ENCODE measurements around the gene DDB1. TPM values are rescaled to one million over a fixed set of nuclear protein-coding genes. Genes with fewer than 3 reads are reported as not detected.

Gene DDB1
- total RNA-seq, 1 experiment from 2014 or later = 302 TPM

GRCh38 chr11:61273178-61274078 is 59.5 kb downstream of the DDB1 start:
- H3K27ac ChIP-seq = no peak overlapping the region
- no peaks in the 10 kb centered on the region; the same call in none of the 2 replicates for H4K20me1 ChIP-seq (ENCODE audit: insufficient read depth)
- H3K79me2 ChIP-seq (ENCODE audit: low read depth) = no peaks in the 10 kb centered on the region
- H3F3A ChIP-seq (ENCODE audit: insufficient read depth, low read depth) = peaks cover 8% of the 10 kb centered on the region; the same call in 1 of the 2 replicates
- H3K9me3 ChIP-seq (ENCODE audit: insufficient read depth, low read depth) = no peaks in the 10 kb centered on the region
- H2AFZ ChIP-seq = no peak overlapping the region
- no peaks in the 10 kb centered on the region for H3K36me3 ChIP-seq (ENCODE audit: low read depth)
- H3K4me2 ChIP-seq = no peak overlapping the region
- no peak for TF ChIP-seq EZH2 (IDR thresholded peaks at IDR 0.05; ENCODE audit: low read depth)
- no peak for TF ChIP-seq CTCF (conservative IDR thresholded peaks at IDR 0.05)
- ChIA-PET POLR2A (ENCODE audit: unreplicated experiment) (interaction anchor here (1.1 kb wide), 1 partner anchor 89 kb away, joined by 3 read pairs; the partner anchor contains the start of gene TMEM138), CTCF (interaction anchor here (0.6 to 0.7 kb wide), 2 partner anchors 123 to 220 kb away, joined by 3 read pairs; no protein-coding TSS in a partner anchor)
- H3K9me2 ChIP-seq (ENCODE audit: insufficient read depth) = no peaks in the 10 kb centered on the region
- no peak overlapping the region for H3K4me3 ChIP-seq
- H3K27me3 ChIP-seq (ENCODE audit: insufficient read depth, low read depth) = peaks cover 37% of the 10 kb centered on the region
- intact Hi-C loops (cut with micrococcal nuclease; ENCODE audit: unreplicated experiment) = loop anchor here (2.0 kb wide), 1 partner anchor 149 kb away; no protein-coding TSS in a partner anchor
- BruUV-seq (replicated peaks) = no TSS peak
- peak in 1 of 2 experiments; percentile 69 for DNase-seq
- H3K4me1 ChIP-seq (replicated peaks; ENCODE audit: insufficient read depth) = no peaks in the 10 kb centered on the region

DNA sequence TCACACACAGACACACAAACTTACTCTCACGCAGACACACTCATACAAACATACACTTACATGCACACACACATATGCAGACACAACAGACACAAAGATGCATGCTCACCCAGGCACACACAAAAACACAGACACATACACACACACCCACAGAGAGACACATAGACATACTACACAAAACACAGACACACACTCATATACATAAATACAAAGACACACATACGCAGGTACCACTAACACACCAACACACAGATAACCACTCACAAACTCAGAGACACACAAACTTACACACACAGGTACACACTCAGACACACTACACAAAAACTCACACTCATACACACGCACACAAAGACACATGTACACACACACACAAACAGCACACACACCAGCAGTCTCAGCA is 60.2 kb downstream of the DDB1 start:
- TF ChIP-seq EZH2 (IDR thresholded peaks at IDR 0.05; ENCODE audit: low read depth) = no peak
- no peak for TF ChIP-seq CTCF (conservative IDR thresholded peaks at IDR 0.05)
- no peaks in the 10 kb centered on the region for H3K36me3 ChIP-seq (ENCODE audit: low read depth)
- no peak overlapping the region for H2AFZ ChIP-seq
- POLR2A ChIA-PET (ENCODE audit: unreplicated experiment) = interaction anchor here (1.1 kb wide), 1 partner anchor 90 kb away, joined by 3 read pairs; the partner anchor contains the start of gene TMEM138
- no peaks in the 10 kb centered on the region; the same call in none of the 2 replicates for H4K20me1 ChIP-seq (ENCODE audit: insufficient read depth)
- peak in 1 of 2 experiments; percentile 34 for DNase-seq
- H3K9me2 ChIP-seq (ENCODE audit: insufficient read depth) = no peaks in the 10 kb centered on the region
- H3F3A ChIP-seq (ENCODE audit: insufficient read depth, low read depth) = peaks cover 8% of the 10 kb centered on the region; the same call in 1 of the 2 replicates
- no peak overlapping the region for H3K4me3 ChIP-seq
- no peak overlapping the region for H3K27ac ChIP-seq
- BruUV-seq (replicated peaks) = no TSS peak
- CTCF ChIA-PET = interaction anchor here (0.7 kb wide), 1 partner anchor 124 kb away, joined by 3 read pairs; no protein-coding TSS in a partner anchor
- no peaks in the 10 kb centered on the region for H3K9me3 ChIP-seq (ENCODE audit: insufficient read depth, low read depth)
- H3K79me2 ChIP-seq (ENCODE audit: low read depth) = no peaks in the 10 kb centered on the region
- intact Hi-C loops (cut with micrococcal nuclease; ENCODE audit: unreplicated experiment) = loop anchor here (2.0 kb wide), 1 partner anchor 150 kb away; no protein-coding TSS in a partner anchor
- H3K4me1 ChIP-seq (replicated peaks; ENCODE audit: insufficient read depth) = no peaks in the 10 kb centered on the region
- no peak overlapping the region for H3K4me2 ChIP-seq
- peaks cover 30% of the 10 kb centered on the region for H3K27me3 ChIP-seq (ENCODE audit: insufficient read depth, low read depth)

DNA sequence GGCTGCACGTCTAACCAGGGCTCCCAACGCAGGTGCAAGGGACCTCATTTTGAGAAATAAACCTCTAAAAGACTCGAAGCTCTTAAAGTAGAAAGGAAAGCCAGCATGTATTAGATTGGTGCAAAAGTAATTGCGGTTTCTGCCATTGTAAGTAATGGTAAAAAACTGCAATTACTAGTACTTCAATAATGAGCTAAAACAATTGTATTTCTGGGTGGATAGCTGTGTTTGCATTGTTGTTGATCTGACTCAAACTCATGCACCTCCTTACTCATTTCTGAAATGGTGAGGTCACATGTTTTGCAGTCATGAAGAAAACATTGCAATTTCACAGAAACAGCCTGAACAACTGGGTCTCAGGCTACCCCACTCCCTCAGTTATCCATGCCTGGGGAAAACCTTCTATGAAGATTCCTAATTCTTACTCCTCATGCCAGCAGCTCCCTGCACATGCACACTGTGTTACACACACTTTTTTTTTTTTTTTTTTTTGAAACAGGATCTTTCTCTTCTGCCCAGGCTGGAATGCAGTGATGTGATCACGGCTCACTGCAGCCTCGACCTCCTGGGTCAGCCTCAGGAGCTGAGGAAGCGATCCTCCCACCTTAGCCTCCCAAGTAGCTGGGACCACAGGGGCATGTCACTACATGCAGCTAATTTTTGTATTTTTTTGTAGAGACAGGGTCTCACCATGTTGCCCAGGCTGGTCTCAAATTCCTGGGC is 62.4 kb downstream of the DDB1 start:
- Histone ChIP-seq H3F3A (ENCODE audit: insufficient read depth, low read depth) (peaks cover 8% of the 10 kb centered on the region; the same call in 1 of the 2 replicates), H4K20me1 (ENCODE audit: insufficient read depth) (no peaks in the 10 kb centered on the region; the same call in none of the 2 replicates), H3K27me3 (ENCODE audit: insufficient read depth, low read depth) (peaks cover 21% of the 10 kb centered on the region), H3K36me3 (ENCODE audit: low read depth) (no peaks in the 10 kb centered on the region), H3K4me2 (no peak overlapping the region), H3K27ac (no peak overlapping the region), H3K4me1 (replicated peaks; ENCODE audit: insufficient read depth) (0 out of 2 replicates have a peak, but pooled peaks cover 5% of the 10 kb centered on the region), H3K9me3 (ENCODE audit: insufficient read depth, low read depth) (no peaks in the 10 kb centered on the region), H3K9me2 (ENCODE audit: insufficient read depth) (no peaks in the 10 kb centered on the region), H3K79me2 (ENCODE audit: low read depth) (no peaks in the 10 kb centered on the region), H3K4me3 (no peak overlapping the region), H2AFZ (no peak overlapping the region)
- ChIA-PET POLR2A (ENCODE audit: unreplicated experiment) (no interaction called here), CTCF (interaction anchor here (0.5 kb wide), 1 partner anchor 88 kb away, joined by 4 read pairs; no protein-coding TSS in a partner anchor)
- TF ChIP-seq CTCF (conservative IDR thresholded peaks at IDR 0.05) = no peak
- no peak for TF ChIP-seq EZH2 (IDR thresholded peaks at IDR 0.05; ENCODE audit: low read depth)
- peak in 1 of 2 experiments; percentile 33 for DNase-seq
- intact Hi-C loops (cut with micrococcal nuclease; ENCODE audit: unreplicated experiment) = no loop called here
- BruUV-seq (replicated peaks) = no TSS peak

All from PC-9 (cell line).